ENCODE measurements around the gene TMEM43. TPM values are rescaled to one million over a fixed set of nuclear protein-coding genes. Genes with fewer than 3 reads are reported as not detected.

Gene TMEM43
- polyA plus RNA-seq, 1 donor (not counting 4 experiments of a cell fraction or from before 2014, with no cell fraction given): 111 TPM

DNA sequence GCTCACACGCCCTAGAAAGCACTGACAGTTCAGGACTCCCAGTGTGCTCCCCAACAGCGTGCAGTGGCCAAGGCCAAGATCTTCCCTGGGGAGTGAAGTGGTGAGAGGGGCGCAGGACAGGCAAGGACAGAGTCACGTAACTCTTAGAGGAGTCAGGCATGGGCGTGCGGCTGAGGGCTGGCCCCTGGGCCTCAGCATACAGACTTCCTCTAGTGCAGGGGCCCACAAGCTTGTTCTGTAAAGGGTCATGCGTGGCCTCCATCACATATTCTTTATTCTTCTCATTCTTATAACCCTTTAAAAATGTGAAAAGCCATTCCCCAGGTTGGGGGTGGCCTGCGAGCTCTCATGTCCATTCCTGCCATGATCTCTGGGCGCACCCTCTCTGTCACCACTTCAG is 25.2 kb downstream of the TMEM43 start:
- Histone ChIP-seq H3K79me2 (ENCODE audit: control insufficient read depth, insufficient read depth, low read length) (peaks cover 11% of the 10 kb centered on the region), H3K4me2 (ENCODE audit: control insufficient read depth, extremely low read depth, insufficient read depth, low read depth, low read length) (no peak overlapping the region), H3K4me1 (ENCODE audit: control insufficient read depth, extremely low read depth, insufficient read depth, low read length) (peaks cover 13% of the 10 kb centered on the region), H3K9me1 (ENCODE audit: control insufficient read depth, extremely low read depth, insufficient read depth, low read length) (no peaks in the 10 kb centered on the region), H3K4me3 (ENCODE audit: control insufficient read depth in 2 of 3, extremely low read depth in 1 of 3, insufficient read depth in 2 of 3, low read depth in 1 of 3, low read length in 3 of 3) (no peak overlapping the region), H4K20me1 (ENCODE audit: control insufficient read depth, extremely low read depth, insufficient read depth, low read length) (no peaks in the 10 kb centered on the region), H3K9ac (ENCODE audit: control insufficient read depth, extremely low read depth, insufficient read depth, low read length) (no peak overlapping the region), H3K36me3 (ENCODE audit: control insufficient read depth in 2 of 2, extremely low read depth in 1 of 2, insufficient read depth in 2 of 2, low read length in 2 of 2) (peaks cover 48 to 71% of the 10 kb centered on the region in 2 experiments), H3K9me3 (ENCODE audit: control insufficient read depth, low read depth, low read length) (no peaks in the 10 kb centered on the region), H2AFZ (ENCODE audit: control insufficient read depth, low read length) (no peak overlapping the region), H3K27me3 (ENCODE audit: control insufficient read depth, extremely low read depth, insufficient read depth, low read length) (no peaks in the 10 kb centered on the region), H3K27ac (ENCODE audit: control insufficient read depth, insufficient read depth, low read length) (no peak overlapping the region)
- no peak for DNase-seq (ENCODE audit: low read depth, low spot score)
- FAIRE-seq: no peak
- dilution Hi-C loops (cut with MboI; ENCODE audit: extremely low pct_ligation_motif_present, low sequenced_read_pairs): no loop called here
- no peak for TF ChIP-seq EZH2 (IDR thresholded peaks at IDR 0.05; ENCODE audit: low read length)
- TF ChIP-seq, protein P1, sequence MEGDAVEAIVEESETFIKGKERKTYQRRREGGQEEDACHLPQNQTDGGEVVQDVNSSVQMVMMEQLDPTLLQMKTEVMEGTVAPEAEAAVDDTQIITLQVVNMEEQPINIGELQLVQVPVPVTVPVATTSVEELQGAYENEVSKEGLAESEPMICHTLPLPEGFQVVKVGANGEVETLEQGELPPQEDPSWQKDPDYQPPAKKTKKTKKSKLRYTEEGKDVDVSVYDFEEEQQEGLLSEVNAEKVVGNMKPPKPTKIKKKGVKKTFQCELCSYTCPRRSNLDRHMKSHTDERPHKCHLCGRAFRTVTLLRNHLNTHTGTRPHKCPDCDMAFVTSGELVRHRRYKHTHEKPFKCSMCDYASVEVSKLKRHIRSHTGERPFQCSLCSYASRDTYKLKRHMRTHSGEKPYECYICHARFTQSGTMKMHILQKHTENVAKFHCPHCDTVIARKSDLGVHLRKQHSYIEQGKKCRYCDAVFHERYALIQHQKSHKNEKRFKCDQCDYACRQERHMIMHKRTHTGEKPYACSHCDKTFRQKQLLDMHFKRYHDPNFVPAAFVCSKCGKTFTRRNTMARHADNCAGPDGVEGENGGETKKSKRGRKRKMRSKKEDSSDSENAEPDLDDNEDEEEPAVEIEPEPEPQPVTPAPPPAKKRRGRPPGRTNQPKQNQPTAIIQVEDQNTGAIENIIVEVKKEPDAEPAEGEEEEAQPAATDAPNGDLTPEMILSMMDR (optimal IDR thresholded peaks at IDR 0.05 in 1 of 3, IDR thresholded peaks at IDR 0.05 in 1 of 3, conservative IDR thresholded peaks at IDR 0.05 in 1 of 3; ENCODE audit: extremely low read depth in 1 of 3, insufficient read depth in 2 of 3, low read length in 3 of 3): no peak

DNA sequence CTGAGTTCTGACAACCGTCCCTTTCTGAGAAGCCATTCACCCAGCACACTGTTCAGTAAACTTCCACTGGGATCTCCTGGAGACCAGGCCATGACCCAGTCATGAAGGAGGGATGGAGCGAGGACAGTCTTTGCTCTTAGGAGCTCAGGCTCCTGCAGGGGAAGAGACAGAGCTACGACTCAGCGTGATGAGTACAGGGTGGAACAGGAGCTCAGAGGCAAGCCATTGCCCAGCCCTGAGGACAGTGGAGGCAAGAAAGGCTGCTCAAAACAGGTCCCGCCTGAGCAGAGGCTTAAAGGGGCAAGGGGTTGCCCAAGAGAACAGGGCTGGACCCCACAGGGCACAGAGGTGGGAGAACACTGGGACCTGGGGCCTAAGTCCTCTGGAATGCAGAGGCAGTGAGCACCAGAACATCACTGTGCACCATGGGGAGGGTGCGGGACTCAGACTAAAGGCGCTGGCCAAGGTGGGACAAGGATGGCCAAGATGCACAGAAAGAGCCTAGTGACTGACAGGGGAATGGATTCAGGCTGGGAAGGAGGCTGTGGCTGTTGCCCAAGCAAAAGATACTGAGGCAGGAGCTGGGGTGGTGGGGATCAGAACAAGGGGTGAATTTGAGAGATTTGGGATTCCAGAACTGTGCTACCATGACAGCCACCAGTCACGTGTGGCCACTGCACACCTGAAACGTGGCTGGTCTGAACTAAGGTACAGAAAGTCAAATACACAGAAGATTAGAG is 25.8 kb downstream of the TMEM43 start:
- no peak overlapping the region for H3K9ac ChIP-seq (ENCODE audit: control insufficient read depth, extremely low read depth, insufficient read depth, low read length)
- dilution Hi-C loops (cut with MboI; ENCODE audit: extremely low pct_ligation_motif_present, low sequenced_read_pairs): no loop called here
- no peaks in the 10 kb centered on the region for H3K27me3 ChIP-seq (ENCODE audit: control insufficient read depth, extremely low read depth, insufficient read depth, low read length)
- no peak overlapping the region for H2AFZ ChIP-seq (ENCODE audit: control insufficient read depth, low read length)
- no peak for FAIRE-seq
- H3K27ac ChIP-seq (ENCODE audit: control insufficient read depth, insufficient read depth, low read length): no peak overlapping the region
- H3K4me1 ChIP-seq (ENCODE audit: control insufficient read depth, extremely low read depth, insufficient read depth, low read length): peaks cover 7% of the 10 kb centered on the region
- no peaks in the 10 kb centered on the region for H4K20me1 ChIP-seq (ENCODE audit: control insufficient read depth, extremely low read depth, insufficient read depth, low read length)
- H3K36me3 ChIP-seq (ENCODE audit: control insufficient read depth in 2 of 2, extremely low read depth in 1 of 2, insufficient read depth in 2 of 2, low read length in 2 of 2): peaks cover 45 to 65% of the 10 kb centered on the region in 2 experiments
- no peaks in the 10 kb centered on the region for H3K9me3 ChIP-seq (ENCODE audit: control insufficient read depth, low read depth, low read length)
- H3K9me1 ChIP-seq (ENCODE audit: control insufficient read depth, extremely low read depth, insufficient read depth, low read length): no peaks in the 10 kb centered on the region
- H3K79me2 ChIP-seq (ENCODE audit: control insufficient read depth, insufficient read depth, low read length): peaks cover 11% of the 10 kb centered on the region
- no peak overlapping the region for H3K4me2 ChIP-seq (ENCODE audit: control insufficient read depth, extremely low read depth, insufficient read depth, low read depth, low read length)
- H3K4me3 ChIP-seq (ENCODE audit: control insufficient read depth in 2 of 3, extremely low read depth in 1 of 3, insufficient read depth in 2 of 3, low read depth in 1 of 3, low read length in 3 of 3): no peak overlapping the region
- DNase-seq (ENCODE audit: low read depth, low spot score): no peak
- TF ChIP-seq EZH2 (IDR thresholded peaks at IDR 0.05; ENCODE audit: low read length): no peak
- TF ChIP-seq, protein P1 (optimal IDR thresholded peaks at IDR 0.05 in 1 of 3, IDR thresholded peaks at IDR 0.05 in 1 of 3, conservative IDR thresholded peaks at IDR 0.05 in 1 of 3; ENCODE audit: extremely low read depth in 1 of 3, insufficient read depth in 2 of 3, low read length in 3 of 3): no peak

Data from keratinocyte (primary cell).